Nephron (organoid): ENCODE measurements around the gene GPATCH3.
A peak's percentile ranks its signal among the peaks of the same experiment; 100 is the strongest.

Experiments
- H3K27ac Mint-ChIP-seq, 3 experiments: 2 replicates each; pipeline ENCODE4 v1.8.0; 2020; ENCODE audit warnings: mixed read lengths in 3 of 3, mild to moderate bottlenecking in 2 of 3, moderate library complexity in 1 of 3
- H3K27me3 Mint-ChIP-seq: 2 replicates; pipeline ENCODE4 v1.8.0; 2021; ENCODE audit warnings: low read depth, mild to moderate bottlenecking, moderate library complexity, mixed read lengths
- H3K36me3 Mint-ChIP-seq: 2 replicates; pipeline ENCODE4 v1.8.0; 2020; ENCODE audit warnings: low read depth, mixed read lengths
- H3K4me1 Mint-ChIP-seq: 2 replicates; pipeline ENCODE4 v1.8.0; 2020; ENCODE audit warnings: mixed read lengths
- H3K4me3 Mint-ChIP-seq, 3 experiments: 2 replicates each; pipeline ENCODE4 v1.8.0; 2020; ENCODE audit warnings: mild to moderate bottlenecking in 3 of 3, mixed read lengths in 3 of 3, moderate library complexity in 2 of 3
- H3K9me3 Mint-ChIP-seq: 2 replicates; pipeline ENCODE4 v1.8.0; 2020; ENCODE audit warnings: mixed read lengths
- CTCF ChIP-seq, 3 experiments: fragments of 200-600 bp; sonication (generic); IDR thresholded peaks; one replicate each; pipeline ENCODE4 v1.5.0; 2021; ENCODE audit warnings: antibody characterized with exemption in 3 of 3; ENCODE audit not compliant: unreplicated experiment in 3 of 3

The GPATCH3 gene

GRCh38 chr1:26864610-26865480 lies 35.4 kb downstream of the GPATCH3 start:
- Mint-ChIP-seq H3K4me1 (peaks cover 10% of the 10 kb centered on the region), H3K4me3 (peak overlapping the region; percentile 89 to 90 (median 90)), H3K27ac (peak overlapping the region; percentile 62 to 76 (median 67)), H3K9me3 (no peaks in the 10 kb centered on the region), H3K36me3 (no peaks in the 10 kb centered on the region), H3K27me3 (peaks cover 4% of the 10 kb centered on the region)
- TF ChIP-seq CTCF (IDR thresholded peaks at IDR 0.05; ENCODE audit: unreplicated experiment in 3 of 3) = no peak

GRCh38 chr1:26863685-26864077 lies 36.6 kb downstream of the GPATCH3 start:
- no peaks in the 10 kb centered on the region for H3K9me3 Mint-ChIP-seq
- peaks cover 4% of the 10 kb centered on the region for H3K27me3 Mint-ChIP-seq
- no peaks in the 10 kb centered on the region for H3K36me3 Mint-ChIP-seq
- TF ChIP-seq CTCF (IDR thresholded peaks at IDR 0.05; ENCODE audit: unreplicated experiment in 3 of 3) = no peak
- H3K4me1 Mint-ChIP-seq = peaks cover 10% of the 10 kb centered on the region
- H3K4me3 Mint-ChIP-seq = peak overlapping the region; percentile 79 to 90 (median 79)
- H3K27ac Mint-ChIP-seq = no peak overlapping the region

- peak within 1 kb of the TSS; percentile 79 to 90 (median 89) for H3K4me3 Mint-ChIP-seq
- peaks cover 4% of the 10 kb centered on the region for H3K27me3 Mint-ChIP-seq
- no peaks in the 10 kb centered on the region for H3K9me3 Mint-ChIP-seq
- peaks cover 15% of the 10 kb centered on the region for H3K4me1 Mint-ChIP-seq
- peak within 1 kb of the TSS in 2 of 3 experiments; percentile 42 to 63 for H3K27ac Mint-ChIP-seq
- no peaks in the 10 kb centered on the region for H3K36me3 Mint-ChIP-seq
- TF ChIP-seq CTCF (IDR thresholded peaks at IDR 0.05; ENCODE audit: unreplicated experiment in 3 of 3) = no peak
Observed at GRCh38 chr1:26862781-26863684, 37.2 kb downstream of the GPATCH3 start, which contains the start of gene SFN. TSS of gene SFN (plus strand) at chr1:26863149. CDS start at chr1:26863213, 64 bp downstream.

GRCh38 chr1:26861889-26862378 lies 38.3 kb downstream of the GPATCH3 start:
- H3K27me3 Mint-ChIP-seq = peaks cover 4% of the 10 kb centered on the region
- H3K9me3 Mint-ChIP-seq = no peaks in the 10 kb centered on the region
- peak overlapping the region in 2 of 3 experiments; percentile 42 to 63 for H3K27ac Mint-ChIP-seq
- peak overlapping the region; percentile 47 to 84 (median 79) for H3K4me3 Mint-ChIP-seq
- no peak for TF ChIP-seq CTCF (IDR thresholded peaks at IDR 0.05; ENCODE audit: unreplicated experiment in 3 of 3)
- H3K36me3 Mint-ChIP-seq = no peaks in the 10 kb centered on the region
- peaks cover 22% of the 10 kb centered on the region for H3K4me1 Mint-ChIP-seq

GRCh38 chr1:26861286-26861701 lies 39.0 kb downstream of the GPATCH3 start:
- TF ChIP-seq CTCF (IDR thresholded peaks at IDR 0.05; ENCODE audit: unreplicated experiment in 3 of 3) = no peak
- Mint-ChIP-seq H3K4me3 (peak overlapping the region in 2 of 3 experiments; percentile 24 to 41), H3K27me3 (peaks cover 4% of the 10 kb centered on the region), H3K36me3 (no peaks in the 10 kb centered on the region), H3K27ac (no peak overlapping the region), H3K9me3 (no peaks in the 10 kb centered on the region), H3K4me1 (peaks cover 23% of the 10 kb centered on the region)
